Fibroblast of mammary gland (primary cell): ENCODE data around the gene FAM24B.
A peak's percentile ranks its signal among the peaks of the same experiment; 100 is the strongest.
"Not testable (repeated sequence)": the region's sequence is repeated elsewhere in the genome, so short reads cannot be mapped to it uniquely, and the experiment has no call there.

ENCODE experiments used
- DNase-seq: peaks from one replicate; pipeline ENCODE4 v3.0.0-alpha.2; 2010; ENCODE audit warnings: low read depth
- H3K4me3 ChIP-seq: 2 replicates; pipeline ENCODE4 v1.5.1; 2011; ENCODE audit warnings: low read depth, mild to moderate bottlenecking, low read length, moderate library complexity; ENCODE audit not compliant: control insufficient read depth
- TF ChIP-seq, protein P1 (sequence below): conservative IDR thresholded peaks from 2 replicates; pipeline ENCODE4 v1.5.1; 2011; ENCODE audit warnings: low read depth, low read length, inconsistent platforms; ENCODE audit not compliant: control insufficient read depth, insufficient read depth

Gene FAM24B

GRCh38 chr10:122884166-122884565 lies 4.8 kb upstream of the FAM24B start:
- H3K4me3 ChIP-seq, result no peak overlapping the region
- TF ChIP-seq, protein P1, sequence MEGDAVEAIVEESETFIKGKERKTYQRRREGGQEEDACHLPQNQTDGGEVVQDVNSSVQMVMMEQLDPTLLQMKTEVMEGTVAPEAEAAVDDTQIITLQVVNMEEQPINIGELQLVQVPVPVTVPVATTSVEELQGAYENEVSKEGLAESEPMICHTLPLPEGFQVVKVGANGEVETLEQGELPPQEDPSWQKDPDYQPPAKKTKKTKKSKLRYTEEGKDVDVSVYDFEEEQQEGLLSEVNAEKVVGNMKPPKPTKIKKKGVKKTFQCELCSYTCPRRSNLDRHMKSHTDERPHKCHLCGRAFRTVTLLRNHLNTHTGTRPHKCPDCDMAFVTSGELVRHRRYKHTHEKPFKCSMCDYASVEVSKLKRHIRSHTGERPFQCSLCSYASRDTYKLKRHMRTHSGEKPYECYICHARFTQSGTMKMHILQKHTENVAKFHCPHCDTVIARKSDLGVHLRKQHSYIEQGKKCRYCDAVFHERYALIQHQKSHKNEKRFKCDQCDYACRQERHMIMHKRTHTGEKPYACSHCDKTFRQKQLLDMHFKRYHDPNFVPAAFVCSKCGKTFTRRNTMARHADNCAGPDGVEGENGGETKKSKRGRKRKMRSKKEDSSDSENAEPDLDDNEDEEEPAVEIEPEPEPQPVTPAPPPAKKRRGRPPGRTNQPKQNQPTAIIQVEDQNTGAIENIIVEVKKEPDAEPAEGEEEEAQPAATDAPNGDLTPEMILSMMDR, result no peak
- DNase-seq, result no peak

GRCh38 chr10:122882766-122883165 lies 3.4 kb upstream of the FAM24B start:
- DNase-seq, result no peak

GRCh38 chr10:122878799-122879338 lies 512 bp downstream of the FAM24B start:
- peak; percentile 50 for DNase-seq
- peak overlapping the region; percentile 76 for H3K4me3 ChIP-seq
- TF ChIP-seq, protein P1, result no peak

More at GRCh38 chr10:122882766-122883165, 3.4 kb upstream of the FAM24B start:
- TF ChIP-seq, protein P1, result no peak
- no peak overlapping the region for H3K4me3 ChIP-seq

GRCh38 chr10:122877264-122877663 lies 2.1 kb downstream of the FAM24B start:
- TF ChIP-seq, protein P1, result no peak

DNA sequence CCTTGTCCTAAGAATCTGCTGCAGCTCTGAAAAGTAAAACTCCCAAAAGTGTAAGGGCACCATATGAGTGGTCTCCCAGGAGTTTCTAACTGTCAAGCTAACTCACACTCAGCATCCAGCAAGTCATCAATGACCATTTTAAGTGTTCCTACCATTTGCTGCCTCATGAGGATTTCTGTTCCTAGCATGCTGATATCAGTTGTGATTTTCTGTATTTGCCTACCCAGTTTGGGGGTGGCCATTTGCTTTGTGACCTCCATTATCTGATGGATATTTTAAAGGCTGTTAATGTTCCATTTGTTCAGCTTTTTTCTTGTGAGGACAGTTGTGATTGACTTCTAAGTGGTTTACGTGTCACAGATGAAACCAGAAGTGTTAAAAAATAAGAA lies 2.9 kb downstream of the FAM24B start:
- no peak for DNase-seq
- TF ChIP-seq, protein P1, result no peak

More at GRCh38 chr10:122877264-122877663, 2.1 kb downstream of the FAM24B start:
- DNase-seq, result peak; percentile 46
- H3K4me3 ChIP-seq, result no peak overlapping the region

DNA sequence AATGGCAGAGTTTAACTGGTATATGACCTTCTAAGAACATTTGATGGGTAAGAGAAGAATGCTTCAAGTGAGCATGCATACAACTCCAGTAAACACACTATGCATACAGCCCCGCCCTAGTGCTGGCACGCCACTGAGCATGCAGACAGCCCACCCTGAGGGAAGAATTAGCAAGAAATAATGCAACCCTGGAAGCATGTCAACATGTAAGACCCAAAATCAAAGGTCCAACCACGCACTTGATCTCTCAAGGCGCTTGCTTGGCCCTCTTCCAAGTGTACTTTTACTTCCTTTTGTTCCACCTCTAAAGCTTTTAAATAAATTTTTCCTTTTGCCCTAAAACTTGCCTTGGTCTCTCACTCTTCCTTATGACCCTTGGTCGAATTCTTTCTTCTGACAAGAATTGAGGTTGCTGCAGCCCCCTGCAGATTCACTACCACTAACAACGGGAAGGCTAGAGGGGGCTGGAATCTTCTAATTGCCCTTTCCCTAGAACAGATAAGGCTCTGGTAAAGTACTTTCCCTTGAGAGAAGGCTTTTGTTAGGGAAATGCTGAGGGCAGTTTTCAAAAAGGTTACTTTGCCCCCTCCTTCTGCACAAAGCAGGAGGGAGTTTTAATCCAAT lies 3.4 kb downstream of the FAM24B start:
- DNase-seq, result no peak
- TF ChIP-seq, protein P1, result no peak
- H3K4me3 ChIP-seq, result no peak overlapping the region

More for the DNA sequence above, 2.9 kb downstream of the FAM24B start:
- H3K4me3 ChIP-seq, result no peak overlapping the region

GRCh38 chr10:122871947-122872346 lies 7.4 kb downstream of the FAM24B start:
- H3K4me3 ChIP-seq, DNase-seq: not testable (repeated sequence)

DNA sequence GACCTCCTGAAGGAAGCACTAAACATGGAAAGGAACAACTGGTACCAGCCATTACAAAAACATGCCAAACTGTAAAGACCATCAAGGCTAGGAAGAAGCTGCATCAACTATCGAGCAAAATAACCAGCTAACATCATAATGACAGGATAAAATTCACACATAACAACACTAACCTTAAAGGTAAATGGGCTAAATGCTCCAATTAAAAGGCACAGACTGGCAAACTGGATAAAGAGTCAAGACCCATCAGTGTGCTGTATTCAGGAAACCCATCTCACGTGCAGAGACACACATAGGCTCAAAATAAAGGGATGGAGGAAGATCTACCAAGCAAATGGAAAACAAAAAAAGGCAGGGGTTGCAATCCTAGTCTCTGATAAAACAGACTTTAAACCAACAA lies 10.6 kb downstream of the FAM24B start:
- DNase-seq, H3K4me3 ChIP-seq: not testable (repeated sequence)

DNA sequence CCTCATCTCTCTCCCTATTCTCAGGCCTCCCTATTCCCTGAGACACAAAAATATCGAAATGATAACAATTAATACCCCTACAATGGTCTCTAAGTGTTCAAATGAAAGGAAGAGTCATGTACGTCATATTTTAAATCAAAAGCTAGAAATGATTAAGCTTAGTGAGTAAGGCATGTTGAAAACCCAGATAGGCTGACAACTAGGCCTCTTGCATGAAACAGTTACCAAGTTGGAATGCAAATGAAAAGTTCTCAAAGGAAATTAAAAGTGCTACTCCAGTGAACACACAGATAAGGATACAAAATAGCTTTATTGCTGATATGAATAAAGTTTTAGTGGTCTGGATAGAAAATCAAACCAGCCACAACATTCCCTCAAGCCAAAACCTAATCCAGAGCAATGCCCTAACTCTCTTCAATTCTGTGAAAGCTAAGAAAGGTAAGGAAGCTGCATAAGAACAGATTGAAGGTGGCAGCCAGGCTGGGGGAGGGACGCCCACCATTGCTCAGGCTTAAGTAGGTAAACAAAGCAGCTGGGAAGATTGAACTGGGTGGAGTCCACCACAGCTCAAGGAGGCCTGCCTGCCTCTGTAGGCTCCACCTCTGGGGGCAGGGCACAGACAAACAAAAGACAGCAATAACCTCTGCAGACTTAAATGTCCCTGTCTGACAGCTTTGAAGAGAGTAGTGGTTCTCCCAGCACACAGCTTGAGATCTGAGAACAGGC lies 12.5 kb downstream of the FAM24B start:
- not testable (repeated sequence) for H3K4me3 ChIP-seq
- DNase-seq, result peak; percentile 32
